HG02678 (cell line): Measurements from ENCODE around the gene EFTUD2.

Experiments
- ATAC-seq: cut with Tn5 transposase; IDR thresholded peaks from one replicate; pipeline ENCODE4 v1.9.1; 2021; ENCODE audit warnings: mild to moderate bottlenecking, moderate library complexity; ENCODE audit not compliant: unreplicated experiment

The EFTUD2 gene

DNA sequence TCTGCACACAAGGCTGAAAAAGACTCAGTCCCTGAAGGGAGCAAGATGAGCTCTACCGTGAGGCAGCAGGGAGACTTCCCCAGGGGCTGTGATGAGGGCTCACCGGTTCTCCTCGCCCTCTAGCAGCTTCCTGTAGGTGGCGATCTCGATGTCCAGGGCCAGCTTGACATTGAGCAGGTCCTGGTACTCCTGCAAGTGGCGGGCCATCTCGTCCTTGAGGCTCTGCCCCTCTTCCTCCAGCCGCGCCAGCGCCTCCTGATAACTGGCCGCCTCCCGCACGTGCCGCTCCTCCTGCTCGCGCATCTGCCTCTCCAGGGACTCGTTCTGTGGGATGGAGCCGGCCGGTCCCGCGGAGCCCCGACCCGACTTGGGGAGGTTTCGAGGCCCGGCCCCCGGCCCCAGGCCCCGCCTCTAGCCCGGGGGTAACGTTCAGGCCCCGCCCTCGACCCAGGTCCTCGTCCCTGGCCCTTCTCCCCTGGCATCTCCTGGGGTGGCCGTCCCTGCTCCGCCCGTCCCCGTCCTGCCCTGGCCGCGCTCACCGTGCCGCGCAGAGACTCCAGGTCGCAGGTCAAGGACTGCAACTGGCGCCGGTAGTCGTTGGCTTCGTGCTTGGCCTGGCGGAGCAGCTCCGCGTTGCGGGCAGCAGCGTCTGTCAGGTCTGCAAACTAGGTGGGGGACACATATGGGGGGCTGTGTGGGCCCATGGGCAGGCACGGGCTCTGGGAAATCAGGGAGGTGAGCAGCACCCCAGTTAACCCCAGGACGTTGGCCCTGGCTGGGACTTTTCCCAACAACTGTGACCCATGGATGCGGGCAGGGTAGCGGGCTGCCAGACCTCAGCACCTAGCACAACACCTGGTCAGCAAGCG, 12.1 kb upstream of the EFTUD2 start:
- ATAC-seq, result no peak

DNA sequence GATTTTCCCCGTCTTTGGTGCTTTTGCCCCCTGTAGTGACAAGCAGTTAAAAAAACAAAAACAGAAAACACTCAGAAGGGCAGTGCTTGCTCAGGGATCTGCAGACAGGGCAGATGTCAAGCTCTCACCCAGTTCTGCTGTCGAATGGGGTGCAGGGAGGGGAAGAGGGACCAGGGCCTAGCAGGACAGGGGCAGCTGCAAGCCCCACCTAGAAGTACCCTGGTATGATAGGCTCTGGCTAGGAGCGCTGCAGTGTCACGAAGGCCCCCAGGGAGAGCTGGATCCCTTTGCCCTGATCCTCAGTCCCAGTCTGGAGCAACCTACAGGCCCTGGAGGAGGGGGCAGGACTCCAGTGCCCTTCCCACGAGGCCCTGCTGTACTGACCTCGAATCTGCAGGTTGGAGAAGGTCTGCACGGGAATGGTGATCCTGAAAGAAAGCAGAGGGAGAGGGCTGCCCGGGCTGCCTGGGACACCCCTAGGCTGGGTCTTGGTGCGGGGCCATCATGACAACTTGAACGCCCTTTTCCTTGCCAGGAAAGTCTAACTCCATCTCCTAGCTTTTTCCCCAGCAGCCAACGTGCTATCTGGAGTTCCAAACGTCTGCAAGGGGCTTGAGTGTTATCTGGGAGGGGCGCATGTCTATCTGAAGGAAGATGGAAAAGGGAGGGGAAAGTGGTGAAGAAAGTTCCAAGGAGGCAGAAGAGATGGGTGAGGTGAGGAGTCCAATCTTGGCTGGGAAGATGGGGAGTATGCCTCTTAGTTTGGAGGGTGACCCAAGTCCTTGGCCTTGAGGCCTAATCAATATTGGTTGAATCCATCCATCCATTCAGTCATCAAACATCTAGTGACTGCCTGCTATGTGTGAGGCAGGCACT, 11.2 kb upstream of the EFTUD2 start:
- ATAC-seq, result no peak

DNA sequence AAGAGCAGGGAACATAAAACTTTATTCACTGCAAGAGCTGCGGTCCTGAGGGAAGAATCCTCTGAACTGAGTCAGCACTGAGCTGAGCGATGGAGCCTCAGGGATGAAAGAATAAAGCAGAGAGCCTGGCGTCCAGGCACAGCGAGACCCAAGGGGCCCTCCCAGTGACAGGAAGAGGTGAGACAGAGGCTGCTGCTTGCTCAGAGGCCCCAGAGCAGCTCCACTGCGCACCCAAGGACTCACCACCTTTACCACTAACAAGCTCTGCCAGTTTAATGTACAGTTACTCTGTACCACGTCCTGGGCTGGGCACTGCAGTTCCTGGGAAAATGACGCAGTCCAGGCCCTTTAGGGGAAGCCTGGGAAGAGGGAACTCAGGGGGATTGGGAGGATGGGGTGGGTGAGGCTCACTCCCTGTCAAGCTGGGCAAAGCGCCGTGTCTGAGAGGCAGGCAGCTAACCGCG, 10.5 kb upstream of the EFTUD2 start:
- no peak for ATAC-seq

DNA sequence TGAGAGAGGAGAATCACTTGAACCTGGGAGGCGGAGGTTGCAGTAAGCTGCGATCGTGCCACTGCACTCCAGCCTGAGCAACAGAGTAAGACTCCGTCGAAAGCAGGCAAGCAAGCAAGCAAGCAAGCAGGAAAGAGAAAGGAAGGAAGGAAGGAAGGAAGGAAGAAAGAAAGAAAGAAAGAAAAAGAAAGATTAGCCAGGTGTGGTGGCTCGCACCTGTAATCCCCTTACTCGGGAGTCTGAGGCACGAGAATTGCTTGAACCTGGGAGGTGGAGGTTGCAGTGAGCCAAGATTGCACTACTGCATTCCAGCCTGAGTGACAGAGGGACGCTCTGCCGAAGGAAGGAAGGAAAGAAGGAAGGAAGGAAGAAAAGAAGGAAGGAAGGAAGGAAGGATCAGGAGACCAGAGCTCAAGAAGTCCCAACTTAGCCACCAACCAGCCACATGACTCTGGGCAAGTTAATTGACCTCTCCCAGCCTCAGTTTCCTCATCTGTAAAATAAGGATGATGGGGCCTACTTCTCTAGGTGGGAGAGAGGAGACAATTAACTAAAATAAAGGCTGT, 9.6 kb upstream of the EFTUD2 start:
- ATAC-seq, result no peak

DNA sequence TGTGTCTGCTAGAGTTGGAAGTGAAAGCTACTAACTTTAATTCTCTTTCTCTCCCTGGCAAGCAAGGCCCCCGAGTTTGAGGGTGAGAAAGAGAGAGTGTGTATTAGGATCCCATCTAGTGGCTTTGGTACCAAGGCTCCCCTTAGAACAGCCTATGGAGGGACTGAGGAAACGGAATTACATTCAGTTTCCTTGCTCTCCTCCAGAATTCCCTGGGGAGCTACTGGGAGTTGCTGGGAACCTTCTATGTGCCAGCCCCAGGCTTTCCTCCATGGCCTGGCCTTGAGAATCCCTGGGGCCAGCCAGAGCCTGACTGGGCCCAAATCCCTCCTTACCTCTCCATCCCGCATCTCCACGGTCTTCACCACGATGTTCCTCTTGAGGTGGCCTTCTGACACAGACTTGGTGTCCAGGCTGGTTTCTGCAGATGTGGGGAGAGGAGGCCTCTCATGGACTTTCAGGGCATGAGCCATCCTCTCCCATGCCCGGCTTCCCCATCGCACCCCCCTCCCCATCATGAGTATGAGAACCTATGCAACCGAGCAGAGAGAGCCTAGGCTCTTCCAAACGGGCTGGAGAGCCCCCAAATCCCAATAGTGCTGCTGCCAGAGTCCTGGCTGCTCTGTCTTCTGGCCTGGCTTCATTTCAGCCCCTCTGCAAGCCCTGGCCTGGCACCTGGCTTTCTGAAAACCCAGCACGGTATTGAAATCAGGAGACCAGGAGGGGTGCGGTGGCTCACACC, 8.7 kb upstream of the EFTUD2 start:
- ATAC-seq, result no peak

DNA sequence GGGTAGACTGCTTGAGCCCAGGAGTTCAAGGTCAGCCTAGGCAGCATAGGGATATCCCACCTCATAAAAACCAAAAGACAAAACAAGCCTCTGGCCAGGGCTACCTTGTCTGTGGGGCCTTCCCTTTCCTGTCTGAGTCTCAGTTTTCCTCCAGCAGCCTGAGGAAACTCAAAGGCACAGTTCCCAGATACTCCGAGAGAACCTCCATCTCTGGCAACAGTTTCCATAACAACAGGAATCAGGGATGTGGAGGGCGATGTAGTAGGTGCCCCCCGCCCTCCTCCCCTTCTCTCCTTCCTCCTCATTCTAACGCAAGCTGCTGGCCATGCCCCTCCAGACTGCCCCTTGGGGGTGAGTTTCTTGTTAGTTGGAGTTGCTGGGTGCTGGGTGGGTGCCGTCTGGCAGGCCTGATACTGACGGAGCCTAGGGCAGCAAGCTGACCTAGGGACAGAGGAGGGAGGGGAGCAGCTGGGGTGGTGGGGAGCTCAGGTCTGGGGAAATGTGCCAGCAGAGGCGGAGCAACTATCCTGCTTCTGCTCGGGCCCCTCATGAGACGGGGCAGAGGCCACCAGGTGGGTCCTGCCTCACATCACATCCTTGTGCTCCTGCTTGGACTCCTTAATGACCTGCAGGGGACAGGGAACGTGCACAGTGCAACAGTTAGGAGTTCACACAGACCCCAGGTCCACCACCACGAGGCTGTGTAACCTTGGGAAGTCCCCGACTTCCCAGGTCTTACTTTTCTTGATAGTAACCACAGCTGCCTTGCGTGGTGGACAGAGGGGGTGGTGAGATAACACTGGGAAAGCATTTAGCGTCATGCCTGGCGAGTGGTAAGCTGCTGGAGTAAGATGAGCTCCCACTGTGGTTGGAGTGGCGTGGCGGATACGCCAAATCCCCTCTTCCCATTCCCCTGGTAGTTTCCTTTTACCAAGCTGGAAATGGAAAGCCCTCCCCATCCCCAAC, 7.8 kb upstream of the EFTUD2 start:
- ATAC-seq, result no peak

DNA sequence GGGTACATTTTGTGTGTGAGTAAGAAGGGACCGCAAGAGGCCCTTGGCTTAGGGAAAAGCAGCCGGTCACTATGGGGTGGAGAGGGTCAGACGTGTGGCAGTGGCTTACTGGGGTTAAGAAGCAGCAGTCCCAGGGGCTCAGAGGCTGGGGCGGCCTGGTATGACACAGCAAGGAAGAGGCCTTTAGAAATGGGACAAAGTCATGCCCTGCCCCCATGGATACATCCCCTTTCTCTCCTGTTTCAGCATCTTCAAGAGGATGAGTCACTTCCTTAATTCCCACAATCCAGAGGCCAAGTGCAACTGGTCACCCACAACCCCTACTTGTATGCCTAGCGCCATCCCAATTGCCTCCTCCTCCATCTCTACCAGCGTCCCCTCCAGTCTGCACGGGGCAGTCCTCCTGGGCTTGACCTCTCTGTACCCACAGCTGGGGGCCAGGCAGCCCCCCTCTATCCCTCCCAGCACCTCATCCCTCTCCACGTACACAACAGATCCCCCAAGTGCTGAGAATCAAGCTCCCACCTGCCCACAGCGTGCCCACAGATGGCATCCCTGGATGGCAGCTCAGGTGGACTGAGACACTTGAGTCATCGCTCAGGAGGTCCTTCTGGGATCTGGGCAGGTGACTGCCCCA, 6.9 kb upstream of the EFTUD2 start:
- no peak for ATAC-seq

DNA sequence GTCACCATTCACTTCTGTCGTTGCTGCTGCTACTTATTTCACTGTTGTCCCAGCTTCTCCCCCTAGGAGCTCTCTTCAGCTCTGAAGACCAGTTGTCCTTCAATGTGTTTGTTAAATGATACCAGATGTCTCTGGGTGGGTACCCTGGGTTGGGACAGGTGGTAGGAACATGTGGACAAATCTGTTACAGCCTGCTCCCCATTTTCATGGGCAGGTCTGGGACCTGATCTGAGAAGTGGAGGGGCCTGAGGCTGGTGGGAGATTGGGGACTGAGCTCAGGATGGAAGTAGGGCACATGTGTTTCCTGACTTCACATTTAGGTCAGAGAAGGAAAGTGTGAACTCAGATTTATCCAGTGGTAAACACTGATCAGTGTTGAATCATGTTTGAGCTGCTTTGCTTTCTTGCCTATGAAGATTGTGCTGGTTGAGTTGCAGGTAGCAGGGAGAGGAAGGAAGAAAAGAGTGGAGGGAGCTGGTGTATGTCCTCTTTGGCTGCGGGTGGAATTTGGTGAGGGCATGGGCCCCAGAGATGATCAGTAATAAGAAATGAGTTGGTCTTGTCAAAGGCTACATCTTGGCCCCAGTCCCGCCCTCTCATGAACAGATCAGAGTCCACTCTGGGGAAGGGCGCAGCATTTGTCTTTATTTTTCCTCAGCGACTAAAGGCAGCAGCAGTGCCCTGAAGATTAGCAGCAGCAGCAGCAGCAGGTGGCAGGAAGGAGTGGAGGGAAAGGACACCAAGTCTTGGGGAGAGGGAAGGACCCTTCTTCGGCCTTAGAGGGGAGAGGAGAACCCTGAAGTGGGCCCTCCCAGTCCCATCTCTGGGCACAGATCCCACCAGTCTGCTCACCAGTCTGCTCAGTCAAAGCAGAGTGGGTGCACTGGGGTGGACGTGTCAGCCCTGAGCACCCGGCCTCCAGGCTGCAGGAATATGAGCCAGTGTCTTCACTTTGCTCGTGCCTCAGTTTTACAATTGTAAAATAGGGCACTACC, 6.1 kb upstream of the EFTUD2 start:
- no peak for ATAC-seq

DNA sequence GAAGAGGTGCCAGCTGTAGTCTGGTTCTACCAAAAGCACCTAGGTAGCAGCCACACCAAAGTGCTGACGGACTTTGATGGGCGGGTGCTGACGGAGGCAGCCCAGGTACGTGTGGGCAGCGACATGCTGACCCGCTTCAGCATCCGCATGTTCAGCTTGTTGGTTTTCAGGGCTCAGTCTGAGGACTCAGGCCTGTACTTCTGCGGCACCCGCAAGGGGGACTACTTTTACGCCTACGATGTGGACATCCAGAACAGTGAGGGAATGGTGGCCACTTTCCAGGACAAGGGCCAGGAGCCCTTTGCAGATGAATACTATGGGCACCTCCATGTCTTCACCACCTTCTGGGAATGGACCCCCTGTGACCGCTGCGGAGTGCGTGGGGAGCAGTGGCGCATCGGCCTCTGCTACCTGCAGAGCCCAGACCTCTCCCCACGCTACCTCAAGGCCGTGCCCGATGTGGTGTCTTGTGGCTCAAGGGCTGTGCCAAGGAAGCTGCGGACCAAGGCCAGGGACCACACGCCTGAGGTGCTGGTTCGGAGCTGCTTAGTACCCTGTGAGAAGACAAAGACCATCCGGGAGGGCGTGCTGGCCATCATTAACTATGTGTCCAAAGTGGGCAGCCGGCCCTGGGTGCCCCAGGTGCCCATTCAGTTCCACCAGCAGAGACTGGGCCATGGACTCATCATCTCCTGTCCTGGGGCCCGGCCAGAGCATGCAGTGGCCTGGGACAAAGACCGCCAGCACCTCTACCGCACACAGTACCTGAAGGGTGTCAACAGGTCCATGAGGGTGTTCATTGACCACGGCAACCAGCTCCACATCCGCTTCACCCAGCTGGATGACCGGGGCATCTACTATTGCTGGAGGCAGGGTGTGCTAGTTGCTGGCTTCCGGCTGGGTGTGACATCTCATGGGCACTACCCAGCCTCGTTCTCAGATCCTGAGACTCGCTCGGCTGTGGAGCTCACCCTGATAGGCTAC, 5.0 kb upstream of the EFTUD2 start:
- ATAC-seq, result no peak

DNA sequence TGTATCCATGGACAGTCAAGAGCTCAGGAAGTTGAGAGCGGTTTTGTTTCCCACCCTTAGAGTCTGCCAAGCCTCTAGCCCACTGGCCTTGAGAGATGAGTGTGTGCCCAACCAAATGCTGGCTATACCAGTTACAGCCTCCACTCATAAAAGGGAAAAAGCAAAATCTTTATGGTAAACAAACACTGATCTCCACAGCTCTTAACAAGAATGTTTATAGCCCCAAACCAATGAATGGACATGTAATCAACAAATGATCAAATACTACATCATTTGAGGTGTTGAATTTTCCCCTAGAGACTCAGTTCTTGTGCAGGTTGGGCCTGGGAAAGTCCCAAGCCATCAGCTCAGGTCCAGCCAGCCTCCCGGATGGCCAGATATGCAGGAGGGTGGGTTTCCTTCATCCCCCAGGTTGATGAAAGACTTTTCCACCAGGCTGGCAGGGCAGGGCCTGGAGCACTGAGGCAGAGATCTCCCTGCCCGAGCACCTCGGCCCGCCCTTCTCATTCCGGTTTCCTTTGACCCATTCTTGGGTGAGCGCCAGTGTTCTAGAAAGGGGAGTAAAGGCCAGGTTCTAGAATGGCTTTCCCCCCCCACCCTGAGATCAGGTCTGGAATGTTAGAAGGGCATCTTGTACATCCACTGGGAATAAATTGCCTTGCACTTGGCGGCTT, 3.9 kb upstream of the EFTUD2 start:
- ATAC-seq, result no peak

DNA sequence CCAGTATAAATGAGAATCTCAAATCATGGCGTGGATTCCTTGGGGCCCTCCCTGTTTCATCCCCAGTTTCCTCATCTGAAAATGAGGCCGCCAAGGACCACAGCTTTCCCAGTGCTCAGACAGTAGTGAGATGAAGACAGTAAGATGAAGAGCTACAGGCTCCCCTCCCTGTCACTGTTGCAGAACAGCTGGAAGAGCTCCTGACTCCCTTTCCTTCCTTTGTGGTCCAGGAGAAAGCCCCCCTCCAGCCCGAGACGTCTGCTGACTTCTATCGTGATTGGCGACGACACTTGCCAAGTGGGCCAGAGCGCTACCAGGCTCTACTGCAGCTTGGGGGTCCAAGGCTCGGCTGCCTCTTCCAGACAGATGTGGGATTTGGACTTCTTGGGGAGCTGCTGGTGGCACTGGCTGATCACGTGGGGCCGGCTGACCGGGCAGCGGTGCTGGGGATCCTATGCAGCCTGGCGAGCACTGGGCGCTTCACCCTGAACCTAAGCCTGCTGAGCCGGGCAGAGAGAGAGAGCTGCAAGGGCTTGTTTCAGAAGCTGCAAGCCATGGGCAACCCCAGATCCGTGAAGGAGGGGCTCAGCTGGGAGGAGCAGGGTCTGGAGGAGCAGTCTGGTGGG, 3.0 kb upstream of the EFTUD2 start:
- ATAC-seq, result no peak

DNA sequence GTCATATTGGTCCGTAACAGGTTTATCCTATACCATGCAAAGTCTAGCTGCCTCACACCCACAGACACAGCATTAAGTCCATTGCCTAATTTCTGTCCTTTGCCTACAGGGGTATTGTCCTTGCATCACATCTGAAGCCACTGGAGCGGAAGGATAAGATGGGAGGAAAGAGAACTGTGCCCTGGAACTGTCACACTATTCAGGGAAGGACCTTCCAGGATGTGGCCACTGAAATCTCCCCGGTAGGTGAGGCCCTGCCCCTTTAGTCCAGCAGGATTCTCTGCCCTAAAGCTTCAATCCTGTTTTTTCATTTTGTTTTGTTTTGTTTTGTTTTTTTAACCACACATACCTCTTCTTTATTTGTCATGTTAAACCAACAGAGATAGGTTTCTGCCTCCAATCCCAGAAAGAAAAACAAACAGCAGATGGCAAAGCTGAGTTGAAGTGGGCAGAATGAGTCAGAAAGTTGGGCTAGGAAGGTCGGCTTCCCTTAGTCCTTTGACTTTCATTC, 2.2 kb upstream of the EFTUD2 start:
- ATAC-seq, result no peak

DNA sequence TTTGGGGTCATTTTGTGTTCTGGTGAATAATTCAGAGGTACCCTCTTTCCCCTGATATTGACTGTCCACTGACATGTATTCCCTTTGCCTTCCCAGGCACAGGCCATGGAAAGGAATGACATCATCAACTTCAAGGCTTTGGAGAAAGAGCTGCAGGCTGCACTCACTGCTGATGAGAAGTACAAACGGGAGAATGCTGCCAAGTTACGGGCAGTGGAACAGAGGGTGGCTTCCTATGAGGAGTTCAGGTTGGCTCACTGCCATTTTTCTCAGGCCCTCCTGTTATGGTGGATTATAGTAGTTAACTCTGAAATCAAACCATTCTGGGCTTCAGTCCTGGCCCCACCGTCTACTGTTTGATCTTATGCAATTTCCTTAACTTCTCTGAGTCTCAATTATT, 1.6 kb upstream of the EFTUD2 start:
- no peak for ATAC-seq

DNA sequence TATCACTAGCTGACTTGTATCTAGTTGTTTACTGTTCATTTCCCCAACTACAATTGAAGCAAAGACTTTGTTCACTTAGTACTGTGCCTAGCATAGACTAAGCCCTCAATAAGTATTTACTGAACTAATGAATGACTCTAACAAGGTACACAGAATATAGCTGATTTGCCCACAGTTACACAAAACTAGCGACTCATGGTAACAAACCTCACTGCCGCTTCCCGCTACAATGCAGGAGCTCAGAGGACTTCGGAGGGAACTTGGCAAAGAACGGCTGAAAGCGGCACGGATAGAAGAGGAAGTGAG, 524 bp downstream of the EFTUD2 start:
- no peak for ATAC-seq

DNA sequence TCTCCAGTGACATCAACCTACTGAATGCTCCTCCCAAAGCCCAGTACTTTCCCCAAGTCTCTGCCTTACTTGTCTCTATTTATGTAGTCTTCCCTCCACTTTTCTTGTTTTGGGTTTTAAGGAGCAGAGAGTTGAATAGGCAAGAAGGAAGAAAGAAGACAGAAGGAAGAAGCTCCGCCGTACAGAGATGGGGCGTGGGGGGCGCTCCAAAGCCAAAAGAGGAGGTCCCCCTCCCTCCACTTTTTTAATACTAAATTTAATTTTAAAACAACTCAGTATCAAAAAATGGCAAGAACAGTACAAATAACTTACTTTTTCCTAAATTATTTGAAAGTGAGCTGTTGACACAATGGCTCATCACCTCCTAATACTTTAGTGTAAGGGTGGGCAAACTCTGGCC, 4.6 kb downstream of the EFTUD2 start:
- ATAC-seq, result no peak

DNA sequence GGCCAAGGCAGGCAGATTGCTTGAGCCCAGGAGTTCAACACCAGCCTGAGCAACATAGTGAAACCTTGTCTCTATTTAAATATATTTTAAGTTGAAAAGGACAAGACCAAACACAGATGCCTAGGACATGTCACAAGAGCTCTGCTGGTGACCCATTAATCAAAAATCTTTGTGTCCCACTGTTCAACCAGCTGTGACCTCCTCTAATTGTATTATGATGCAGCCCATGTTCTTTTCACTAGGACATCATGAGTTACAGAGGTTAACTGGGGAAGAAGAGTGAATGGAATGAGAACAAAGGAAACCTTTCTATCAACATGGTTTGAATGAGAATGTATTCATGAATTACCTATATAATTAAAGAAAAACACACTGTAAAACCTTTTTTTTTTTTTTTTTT, 7.0 kb downstream of the EFTUD2 start:
- ATAC-seq, result no peak
